Adrenal gland (tissue), 5 donors: ENCODE results near the gene ADAT3.

Experiments
- POLR2A ChIP-seq, 2 donors: fragments of 450-650 bp; IDR thresholded peaks; one replicate each; pipeline ENCODE4 v1.6.1; 2017; ENCODE audit warnings: antibody characterized with exemption in 2 of 2, mild to moderate bottlenecking in 2 of 2, moderate library complexity in 1 of 2
- TF ChIP-seq, protein P1 (sequence below), 6 experiments: fragments of 450-650 bp in 4 of 6; fragments of 200-600 bp in 2 of 6; sonication (generic) in 1 of 6; IDR thresholded peaks; 1 replicate in 5 of 6; 2 replicates in 1 of 6; pipeline versions ENCODE4 v1.5.1 to v1.8.0; 2016 to 2021; ENCODE audit warnings: antibody characterized with exemption in 6 of 6, mild to moderate bottlenecking in 2 of 6, moderate library complexity in 1 of 6
- donor health status: DM: no; HTN: no; CAD: no.

DNA sequence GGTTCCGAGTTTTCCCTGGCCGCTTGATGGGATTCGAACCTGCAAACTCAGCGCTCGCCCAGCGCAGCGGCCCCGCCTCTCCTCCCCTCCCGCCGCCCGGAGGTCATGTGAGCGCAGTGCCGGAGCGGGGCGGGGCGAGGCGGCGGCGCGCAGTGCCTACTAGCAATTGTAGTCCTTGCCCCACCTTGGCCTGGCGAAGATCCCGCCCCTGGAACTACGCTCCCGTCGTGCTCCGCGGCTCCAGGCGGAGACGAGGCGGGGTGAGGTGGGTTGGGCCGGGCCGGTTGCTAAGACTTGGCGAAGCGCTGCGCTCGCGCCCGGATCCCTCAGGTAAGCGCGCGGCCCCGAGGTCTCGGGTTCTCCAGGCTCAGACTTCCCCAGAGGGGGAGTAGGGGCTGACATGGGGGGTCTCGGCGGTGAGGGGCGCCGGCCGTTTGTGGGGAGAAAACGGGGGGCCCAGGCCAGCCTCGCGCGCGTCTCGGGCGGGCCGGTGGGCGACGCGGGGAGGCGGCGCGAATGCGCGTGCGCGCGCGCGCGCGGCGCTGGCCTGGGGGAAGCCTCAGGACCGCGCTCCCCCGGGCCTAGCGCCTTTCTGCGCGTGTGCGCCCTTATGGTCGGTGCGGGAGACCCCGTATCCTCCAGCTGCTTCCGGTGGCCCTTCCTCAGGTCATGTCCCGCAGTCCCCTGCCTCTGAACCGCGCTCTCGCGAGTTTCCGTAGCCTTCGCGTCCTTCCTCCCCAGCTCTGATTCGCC, at the start of gene ADAT3, which contains the start of gene SCAMP4:
- TF ChIP-seq, protein P1, sequence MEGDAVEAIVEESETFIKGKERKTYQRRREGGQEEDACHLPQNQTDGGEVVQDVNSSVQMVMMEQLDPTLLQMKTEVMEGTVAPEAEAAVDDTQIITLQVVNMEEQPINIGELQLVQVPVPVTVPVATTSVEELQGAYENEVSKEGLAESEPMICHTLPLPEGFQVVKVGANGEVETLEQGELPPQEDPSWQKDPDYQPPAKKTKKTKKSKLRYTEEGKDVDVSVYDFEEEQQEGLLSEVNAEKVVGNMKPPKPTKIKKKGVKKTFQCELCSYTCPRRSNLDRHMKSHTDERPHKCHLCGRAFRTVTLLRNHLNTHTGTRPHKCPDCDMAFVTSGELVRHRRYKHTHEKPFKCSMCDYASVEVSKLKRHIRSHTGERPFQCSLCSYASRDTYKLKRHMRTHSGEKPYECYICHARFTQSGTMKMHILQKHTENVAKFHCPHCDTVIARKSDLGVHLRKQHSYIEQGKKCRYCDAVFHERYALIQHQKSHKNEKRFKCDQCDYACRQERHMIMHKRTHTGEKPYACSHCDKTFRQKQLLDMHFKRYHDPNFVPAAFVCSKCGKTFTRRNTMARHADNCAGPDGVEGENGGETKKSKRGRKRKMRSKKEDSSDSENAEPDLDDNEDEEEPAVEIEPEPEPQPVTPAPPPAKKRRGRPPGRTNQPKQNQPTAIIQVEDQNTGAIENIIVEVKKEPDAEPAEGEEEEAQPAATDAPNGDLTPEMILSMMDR (IDR thresholded peaks at IDR 0.05): no peak
- peak; percentile 68 to 81 for TF ChIP-seq POLR2A (IDR thresholded peaks at IDR 0.05)
